HEK293T (cell line): ENCODE measurements around the gene TMEM88.

Experiments used
- ARNT ChIP-seq: fragments of 450-650 bp; IDR thresholded peaks from 2 replicates; pipeline ENCODE4 v1.6.1; 2017; ENCODE audit warnings: mild to moderate bottlenecking
- CTBP1 ChIP-seq: fragments of 450-650 bp; IDR thresholded peaks from 2 replicates; pipeline ENCODE4 v1.6.1; 2016; ENCODE audit warnings: borderline replicate concordance
- ELF4 ChIP-seq: fragments of 450-650 bp; IDR thresholded peaks from 2 replicates; pipeline ENCODE4 v1.6.1; 2017; ENCODE audit warnings: antibody characterized with exemption
- FOXA1 ChIP-seq: fragments of 450-650 bp; IDR thresholded peaks from 2 replicates; pipeline ENCODE4 v1.6.1; 2016; ENCODE audit warnings: mild to moderate bottlenecking
- FOXK2 ChIP-seq: fragments of 450-650 bp; IDR thresholded peaks from 2 replicates; pipeline ENCODE4 v1.6.1; 2016; ENCODE audit warnings: mild to moderate bottlenecking
- PKNOX1 ChIP-seq: fragments of 450-650 bp; IDR thresholded peaks from 2 replicates; pipeline ENCODE4 v1.6.1; 2016

GRCh38 chr17:7833795-7834541 lies 20.9 kb upstream of the TMEM88 start, which contains the start of gene KDM6B:
- TF ChIP-seq FOXK2 (no peak), CTBP1 (no peak), PKNOX1 (no peak), FOXA1 (no peak), ELF4 (no peak), ARNT (no peak)
